HG03354 (cell line): ENCODE measurements around the gene ELMOD1.
"Not testable (repeated sequence)": the region's sequence is repeated elsewhere in the genome, so short reads cannot be mapped to it uniquely, and the experiment has no call there.

Experiments used
- ATAC-seq: cut with Tn5 transposase; IDR thresholded peaks from one replicate; pipeline ENCODE4 v1.9.1; 2021; ENCODE audit warnings: mild to moderate bottlenecking; ENCODE audit not compliant: unreplicated experiment, poor library complexity, severe bottlenecking

The ELMOD1 gene

DNA sequence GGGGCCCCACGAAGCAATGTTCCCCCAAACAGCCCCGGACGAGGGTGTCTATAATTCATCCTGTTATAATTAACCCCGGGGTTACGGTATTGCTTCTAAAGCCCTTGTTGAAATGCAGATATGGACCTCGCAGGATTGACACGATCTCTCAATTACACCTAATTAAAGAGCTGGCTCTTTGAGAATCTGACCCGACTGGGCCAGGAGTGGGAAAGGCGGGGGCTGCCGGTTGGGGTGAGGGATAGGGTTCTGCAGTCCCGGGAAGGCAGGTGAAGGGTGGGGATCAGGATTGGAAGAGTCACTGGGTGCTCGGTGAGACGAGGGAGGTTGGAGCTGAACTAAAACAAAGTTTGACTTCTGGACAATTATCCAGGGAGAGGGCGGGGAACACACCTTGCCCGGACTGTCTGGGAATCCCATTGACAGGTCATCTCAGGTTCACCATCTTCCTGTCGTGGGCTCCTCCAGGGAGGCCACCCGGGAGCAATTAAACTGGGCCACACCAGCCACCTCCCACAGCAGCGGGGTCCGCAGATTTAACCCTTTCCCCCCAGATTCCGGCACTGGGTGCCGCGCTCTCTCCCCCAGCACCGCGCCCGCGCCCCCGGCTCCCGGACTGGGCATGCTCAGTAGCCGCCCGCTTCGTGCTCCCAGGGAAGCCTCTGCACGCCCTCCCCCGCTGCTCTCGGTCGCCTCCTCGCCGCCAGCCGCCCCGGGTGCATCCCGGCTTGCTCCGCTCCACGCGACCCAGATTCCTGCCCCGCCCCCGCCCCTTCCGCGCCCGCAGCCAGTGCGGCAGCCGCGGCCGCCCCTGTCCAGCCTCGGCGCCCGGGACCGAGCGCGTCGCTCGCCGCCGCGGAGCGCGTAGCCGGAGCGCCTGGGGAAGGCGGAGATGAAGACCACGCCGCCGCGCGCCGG, at the start of gene ELMOD1:
Gene ELMOD1 (plus strand): TSS at position 688 of the 918 bp plus-strand sequence. CDS start 27,043 bp downstream, outside the sequence.
- peak; percentile 52 for ATAC-seq

DNA sequence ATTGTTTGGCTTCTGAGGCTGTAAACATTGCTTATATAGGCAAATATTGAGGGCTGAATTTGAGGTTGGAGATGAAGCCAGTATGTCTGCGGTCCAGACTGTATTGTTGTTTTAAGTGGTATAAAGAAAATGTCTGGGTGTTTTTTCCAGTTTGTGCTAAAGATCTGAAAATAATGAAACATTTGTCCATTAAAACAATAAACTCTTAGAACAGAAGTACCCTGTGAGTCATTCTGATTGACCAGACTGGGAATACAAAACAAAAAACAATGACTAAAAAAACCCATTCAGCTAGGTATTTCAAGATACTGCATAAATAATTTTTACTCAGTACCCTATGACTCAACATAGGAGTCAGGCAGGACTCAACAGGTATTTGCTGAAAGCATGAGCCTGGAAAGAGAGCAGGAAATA, 45.8 kb upstream of the ELMOD1 start:
- ATAC-seq = no peak

DNA sequence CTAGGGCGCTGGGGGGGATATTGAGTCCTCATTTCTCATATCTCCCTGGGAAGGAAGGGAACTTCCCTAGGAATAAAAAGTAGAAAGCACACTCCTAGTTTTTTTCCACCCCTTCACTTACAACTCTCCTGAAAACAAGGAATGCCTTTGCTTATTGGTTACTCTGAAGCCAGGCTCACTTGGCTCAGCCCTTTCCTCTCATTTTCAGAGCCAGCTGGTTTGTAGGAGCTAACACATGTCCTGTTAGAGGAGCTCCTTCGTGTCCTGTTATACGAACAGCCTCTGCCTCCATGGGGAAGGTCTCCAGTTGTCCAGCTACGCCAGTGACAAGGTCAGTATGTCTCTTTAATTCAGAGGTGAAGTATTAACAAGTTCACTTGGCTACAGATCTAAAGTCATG, 43.0 kb upstream of the ELMOD1 start:
- no peak for ATAC-seq

DNA sequence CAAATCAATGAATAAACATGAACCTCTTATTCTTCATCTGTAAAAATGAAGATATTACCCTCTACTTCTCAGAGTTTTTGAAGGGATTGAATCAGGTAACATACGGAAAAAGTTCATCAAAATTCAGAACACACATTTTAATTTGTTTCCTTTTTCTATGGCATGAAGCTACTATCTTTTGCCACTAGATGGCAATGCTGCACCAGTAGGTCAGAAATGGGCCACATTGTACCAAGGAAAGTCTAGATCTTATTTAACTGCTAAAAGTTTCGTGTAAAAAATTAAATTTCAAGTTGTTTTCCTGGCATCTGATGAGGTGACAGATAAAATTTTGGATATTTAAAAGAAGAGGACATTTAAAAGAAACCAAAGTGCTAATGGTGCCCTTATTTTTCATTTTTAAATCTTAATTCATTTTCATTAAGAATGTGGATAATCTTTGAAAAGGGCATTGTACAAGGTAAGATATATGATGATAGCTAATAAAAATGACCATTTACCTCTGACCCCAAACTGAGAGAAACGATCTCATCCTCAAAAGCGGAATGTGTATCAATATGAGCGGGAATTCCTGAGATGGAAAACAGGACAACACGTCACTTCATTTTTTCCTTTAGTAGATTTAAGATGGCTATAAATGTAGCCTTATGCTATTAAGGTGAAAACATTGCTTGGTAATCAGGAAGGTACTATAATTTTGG, 41.5 kb upstream of the ELMOD1 start:
- no peak for ATAC-seq

DNA sequence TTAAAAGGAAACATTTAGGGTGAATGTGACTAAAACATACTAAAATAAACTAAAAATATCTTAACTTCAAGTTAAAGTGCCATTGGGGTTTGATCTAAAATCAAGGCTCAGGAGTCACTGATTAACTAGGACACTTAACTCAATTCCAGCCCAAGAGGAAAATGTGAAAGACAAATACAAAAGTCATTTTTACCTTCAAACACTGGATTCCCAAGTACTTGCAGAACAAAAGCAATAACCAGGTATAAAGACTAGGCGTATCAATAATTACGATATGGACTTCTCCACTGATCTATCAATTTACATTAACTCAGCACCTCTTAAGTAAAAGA, 41.0 kb upstream of the ELMOD1 start:
- ATAC-seq = no peak

DNA sequence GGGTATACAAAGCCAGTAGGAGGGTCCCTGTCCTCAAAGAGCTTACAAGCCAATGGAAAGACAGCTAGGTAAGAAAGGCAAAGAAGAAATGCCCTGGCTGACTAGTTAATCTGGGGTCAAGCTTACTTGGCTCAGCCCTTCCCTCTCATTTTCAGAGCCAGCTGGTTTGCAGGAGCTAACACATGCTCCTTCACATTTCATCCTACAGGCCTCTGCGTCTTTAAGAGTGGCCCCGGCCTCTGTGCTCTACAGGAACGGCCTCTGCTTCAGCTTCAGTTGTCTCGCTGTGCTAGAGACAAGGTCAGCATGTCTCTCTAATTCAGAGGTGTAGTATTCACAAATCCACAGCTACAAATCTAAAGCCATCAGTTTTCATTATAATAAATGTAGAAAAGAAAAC, 40.6 kb upstream of the ELMOD1 start:
- ATAC-seq = no peak

DNA sequence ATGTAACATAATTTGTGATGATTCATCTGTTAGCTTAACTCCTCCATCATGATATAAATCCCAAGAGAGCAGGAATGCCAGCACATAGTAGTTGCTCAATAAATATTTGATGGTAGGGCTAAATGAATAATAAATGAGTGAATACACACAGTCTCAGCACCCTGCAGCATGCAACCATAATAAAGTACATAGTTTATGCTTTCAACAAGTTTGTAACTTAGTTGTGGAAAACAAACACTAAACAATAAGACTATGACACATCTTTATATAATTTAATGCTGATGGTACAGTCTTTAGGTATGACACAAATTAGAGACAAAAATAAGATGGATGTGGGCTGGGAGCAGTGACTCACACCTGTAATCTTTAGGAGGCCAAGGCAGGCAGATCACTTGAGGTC, 29.3 kb upstream of the ELMOD1 start:
- ATAC-seq = no peak

DNA sequence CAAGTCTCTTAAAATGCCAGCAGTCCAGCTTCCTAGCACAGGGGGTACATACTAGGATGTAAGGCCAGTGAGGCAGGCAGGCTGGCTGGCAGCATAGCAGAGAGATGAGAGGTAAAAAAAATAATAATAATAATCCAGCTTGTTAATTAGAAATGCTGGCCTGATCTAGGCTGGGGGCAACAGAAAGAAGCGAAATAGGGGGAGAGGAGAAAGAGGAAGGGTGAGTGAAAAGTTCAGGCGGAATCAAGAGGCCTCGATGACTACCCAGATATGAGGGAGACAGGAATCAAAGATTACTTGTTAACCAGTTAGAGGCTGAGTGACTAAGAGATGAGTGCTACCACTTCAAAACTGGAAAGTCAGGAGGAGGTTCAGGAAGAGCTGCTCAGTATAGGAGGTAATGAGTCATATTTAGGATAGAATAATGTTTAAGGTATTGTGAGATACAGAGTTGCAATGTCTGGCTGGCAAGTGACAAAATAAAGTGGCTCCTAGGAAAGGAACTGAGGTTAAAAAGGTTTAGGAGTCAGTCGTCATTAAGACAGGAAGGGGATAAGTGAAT, 28.2 kb upstream of the ELMOD1 start:
- no peak for ATAC-seq

DNA sequence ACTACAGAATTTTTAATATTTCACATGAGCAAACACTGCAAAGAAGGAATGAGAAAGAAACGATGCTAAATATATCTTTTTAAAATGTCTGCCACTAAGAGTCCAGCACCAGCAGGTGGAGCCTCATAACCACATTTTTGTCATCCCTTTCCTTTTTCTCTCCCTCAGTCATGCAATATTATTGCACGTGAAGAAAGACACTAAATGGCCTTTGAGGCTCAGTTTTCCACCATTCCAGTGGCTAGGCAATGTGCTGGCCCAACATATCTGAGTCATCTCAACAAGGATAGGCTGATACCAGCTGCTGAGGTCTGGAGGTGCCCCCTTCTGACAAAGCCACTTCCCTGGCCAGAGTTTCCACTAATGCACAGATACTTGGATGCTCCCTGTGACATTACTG, 27.2 kb upstream of the ELMOD1 start:
- peak; percentile 25 for ATAC-seq

DNA sequence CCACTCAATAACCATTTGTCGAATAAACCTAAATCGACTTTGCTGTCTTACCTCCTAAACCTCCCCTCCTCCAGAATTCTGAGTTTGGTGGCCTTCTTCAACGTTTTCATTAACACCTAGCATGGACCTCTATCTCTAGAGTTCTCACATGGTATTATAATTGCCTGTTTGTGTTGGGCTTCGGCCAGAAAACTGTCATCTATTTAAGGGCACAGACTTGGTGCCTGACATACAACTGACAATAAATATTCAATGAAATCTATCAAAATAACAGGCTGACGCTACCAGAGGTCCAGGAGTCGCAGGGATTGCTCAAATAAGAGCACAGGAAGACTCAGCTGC, 26.1 kb upstream of the ELMOD1 start:
- ATAC-seq = peak; percentile 7

DNA sequence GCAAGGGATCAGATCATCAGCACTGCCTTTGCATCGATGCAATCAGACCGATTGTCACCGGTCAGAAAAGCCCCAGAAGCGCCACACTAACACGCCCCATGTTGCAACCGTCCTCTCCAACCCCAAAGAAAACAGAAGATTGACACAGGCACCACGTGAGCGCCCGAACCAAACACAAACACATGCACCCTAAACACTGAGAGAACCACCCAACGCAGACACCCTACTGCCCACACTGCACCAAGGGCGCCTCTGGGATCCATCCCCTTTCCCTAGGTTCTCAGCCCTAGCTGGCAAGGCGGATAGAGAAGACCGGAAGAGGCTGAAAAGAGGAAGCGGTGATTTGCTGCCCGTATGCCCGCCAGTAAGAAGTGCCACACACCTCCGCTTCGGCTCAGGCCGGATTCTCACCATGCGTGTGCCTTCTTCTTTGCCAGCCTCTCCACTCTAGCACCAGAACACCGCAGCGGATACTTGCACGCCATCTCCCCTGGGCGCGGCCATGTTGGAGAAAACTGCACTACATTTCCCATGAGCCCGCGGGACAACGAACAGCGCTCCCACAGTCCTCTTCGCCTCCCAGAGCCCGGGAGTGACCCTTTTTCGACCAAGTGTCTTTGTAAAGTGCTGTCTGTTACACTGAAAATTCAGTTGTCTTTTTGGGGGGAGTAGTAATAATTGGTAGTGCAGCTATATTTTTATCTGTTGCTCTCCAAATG, 25.6 kb upstream of the ELMOD1 start, which contains the start of gene ALKBH8:
Gene ALKBH8 (minus strand): TSS at position 517 of the 719 bp plus-strand sequence. CDS start 4,842 bp downstream, outside the sequence.
- peak; percentile 87 for ATAC-seq

DNA sequence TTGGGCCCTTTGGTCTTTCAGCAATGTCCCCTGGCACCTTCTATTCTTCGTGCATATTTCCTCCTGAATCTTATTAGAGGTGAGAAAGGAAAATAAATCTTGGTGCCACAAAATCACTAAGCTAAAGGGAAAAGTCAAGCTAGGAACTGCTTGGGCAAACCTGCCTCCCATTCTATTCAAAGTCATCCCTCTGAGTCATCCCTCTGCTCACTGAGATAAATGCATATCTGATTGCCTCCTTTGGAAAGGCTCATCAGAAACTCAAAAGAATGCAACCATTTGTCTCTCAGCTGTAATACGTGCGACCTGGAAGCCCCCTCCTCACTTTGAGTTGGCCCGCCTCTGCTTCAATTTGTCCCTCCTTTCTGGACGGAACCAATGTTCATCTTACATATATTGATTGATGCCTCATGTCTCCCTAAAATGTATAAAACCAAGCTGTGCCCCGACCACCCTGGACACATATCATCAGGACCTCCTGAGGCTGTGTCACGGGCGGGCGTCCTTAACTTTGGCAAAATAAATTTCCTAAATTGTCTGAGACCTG, 24.9 kb upstream of the ELMOD1 start:
- not testable (repeated sequence) for ATAC-seq

DNA sequence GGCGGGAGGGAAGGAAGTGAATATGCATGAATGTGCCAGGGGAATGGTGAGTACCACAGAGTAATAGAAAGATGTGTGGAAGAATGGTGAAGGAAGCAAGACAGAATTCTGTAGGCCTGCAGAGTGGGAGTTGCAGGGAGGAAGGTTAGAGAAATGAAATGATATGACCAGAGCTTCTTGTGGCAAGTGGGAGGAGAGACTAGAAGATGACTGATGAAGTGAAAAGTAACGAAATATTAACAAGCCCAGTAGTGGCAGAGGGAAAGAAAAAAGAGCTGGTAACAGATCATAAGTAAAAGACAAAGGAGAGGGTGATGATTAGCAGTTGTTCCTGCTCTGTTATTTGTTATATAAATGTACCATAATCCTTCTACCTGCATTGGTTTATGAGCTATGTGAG, 24.4 kb upstream of the ELMOD1 start:
- ATAC-seq = no peak

DNA sequence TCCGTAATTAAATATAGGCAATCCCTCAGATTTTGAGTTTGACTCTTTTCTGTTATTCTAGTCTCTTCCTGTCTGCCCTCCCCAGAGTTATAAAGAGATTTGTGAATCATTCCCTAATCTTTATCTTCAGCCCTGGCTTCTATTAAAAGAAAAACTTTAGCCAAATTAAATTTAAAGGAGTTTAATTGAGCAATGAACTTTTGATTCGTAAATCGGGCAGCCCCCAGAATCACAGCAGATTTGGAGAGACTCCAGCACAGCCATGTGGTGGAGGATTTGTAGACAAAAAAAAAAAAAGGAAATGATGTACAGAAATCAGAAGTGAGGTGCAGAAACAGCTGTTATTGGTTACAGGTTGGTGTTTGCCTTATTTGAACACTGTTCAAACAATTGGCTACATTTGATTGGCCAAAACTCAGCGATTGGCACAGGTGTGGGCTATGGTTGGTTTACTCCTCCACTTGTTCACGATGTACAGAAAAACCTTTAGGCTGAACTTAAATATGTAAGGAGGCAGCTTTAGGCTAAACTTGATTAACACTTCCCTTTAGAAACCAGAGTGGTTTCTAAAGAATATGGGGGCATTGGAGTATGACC, 23.1 kb upstream of the ELMOD1 start:
- ATAC-seq = peak; percentile 12

DNA sequence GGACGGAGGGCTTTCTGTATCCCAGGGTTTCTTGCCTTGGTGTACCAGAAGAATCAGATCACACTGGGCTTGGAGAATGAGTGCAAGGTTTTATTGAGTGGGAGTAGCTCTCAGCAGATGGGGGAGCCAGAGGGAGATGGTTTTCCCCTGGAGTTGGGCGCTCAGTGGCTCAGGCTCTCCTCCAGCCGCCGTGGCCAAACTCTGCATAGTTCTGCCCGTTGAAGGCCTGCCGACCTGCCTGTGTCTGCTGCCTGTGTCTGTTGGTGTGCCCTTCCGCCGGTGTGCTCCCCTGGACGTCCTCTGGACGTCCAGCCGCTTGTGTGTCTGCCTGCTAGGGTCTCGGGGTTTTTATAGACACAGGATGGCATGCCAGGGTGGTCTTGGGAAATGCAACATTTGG, 20.9 kb upstream of the ELMOD1 start:
- ATAC-seq = no peak

DNA sequence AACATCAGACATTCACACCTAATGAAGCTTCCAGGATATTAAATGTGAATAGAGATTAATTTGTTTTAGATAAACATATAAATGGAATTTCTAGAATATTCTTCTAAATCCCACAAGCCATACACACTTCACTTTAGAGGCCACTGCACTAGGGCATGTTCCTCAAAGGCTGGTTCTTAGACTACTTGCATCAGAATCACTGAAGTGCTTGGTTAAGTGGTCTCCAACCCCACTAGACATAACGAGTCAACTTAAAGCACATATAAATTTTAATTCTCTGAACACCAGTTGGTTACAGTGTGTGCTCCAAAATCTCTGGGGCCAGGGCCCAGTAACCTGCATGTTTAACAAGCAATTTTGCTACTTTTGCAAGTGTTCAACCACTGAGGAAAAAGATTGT, 17.5 kb upstream of the ELMOD1 start:
- no peak for ATAC-seq

DNA sequence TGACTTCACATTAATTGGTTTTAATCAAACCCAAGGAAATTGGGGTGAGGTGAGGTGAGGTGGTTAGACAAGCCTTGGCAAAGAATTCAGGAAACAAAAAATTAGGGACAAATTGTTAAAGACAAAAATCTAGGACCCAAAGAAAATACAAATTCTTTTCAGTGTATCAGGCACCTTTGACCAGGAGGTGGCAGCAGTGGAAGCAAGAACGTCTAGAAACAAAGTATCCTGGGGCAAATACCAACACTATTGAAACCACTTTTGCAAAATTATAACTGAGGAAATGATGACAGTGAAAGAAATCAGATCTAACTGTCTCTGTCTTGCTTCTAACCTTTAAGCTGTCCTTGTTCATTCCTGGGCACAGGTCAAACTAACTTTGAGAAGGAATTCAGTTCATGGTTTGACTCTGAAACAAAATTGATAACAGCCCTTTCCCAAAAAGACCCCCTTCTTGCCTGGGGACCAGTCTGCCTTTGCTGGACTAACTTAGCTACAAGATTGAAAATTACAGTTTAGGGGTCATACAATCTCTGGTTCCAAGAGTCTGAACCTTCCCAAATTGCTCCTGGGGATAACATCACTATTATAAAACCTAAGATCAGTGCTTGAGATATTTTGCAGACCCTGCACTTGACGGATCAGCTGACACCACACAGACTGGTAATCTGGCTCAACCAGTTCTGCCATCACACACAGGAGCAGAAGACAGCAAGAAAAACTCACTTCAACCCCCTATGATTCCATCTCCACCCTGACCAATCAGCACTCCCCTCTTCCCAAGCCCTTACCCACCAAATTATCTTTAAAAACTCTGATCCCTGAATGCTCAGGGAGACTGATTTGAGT, 14.2 kb upstream of the ELMOD1 start:
- peak; percentile 71 for ATAC-seq

DNA sequence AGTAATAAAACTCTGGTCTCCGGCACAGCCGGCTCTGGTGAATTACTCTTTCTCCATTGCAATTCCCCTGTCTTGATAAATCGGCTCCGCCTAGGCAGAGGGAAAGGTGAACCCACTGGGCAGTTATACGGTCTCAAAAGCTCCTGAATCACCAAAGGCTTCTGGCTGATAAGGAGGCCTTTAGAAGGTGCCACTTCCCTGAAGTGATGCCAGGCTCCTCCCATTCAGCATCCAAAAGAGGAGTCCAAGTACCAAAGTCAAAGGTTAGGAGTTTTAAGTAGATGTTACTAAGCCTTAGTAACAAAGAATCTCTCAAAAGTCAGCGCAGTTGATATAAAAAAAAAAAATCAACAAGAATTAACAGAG, 13.6 kb upstream of the ELMOD1 start:
- no peak for ATAC-seq

DNA sequence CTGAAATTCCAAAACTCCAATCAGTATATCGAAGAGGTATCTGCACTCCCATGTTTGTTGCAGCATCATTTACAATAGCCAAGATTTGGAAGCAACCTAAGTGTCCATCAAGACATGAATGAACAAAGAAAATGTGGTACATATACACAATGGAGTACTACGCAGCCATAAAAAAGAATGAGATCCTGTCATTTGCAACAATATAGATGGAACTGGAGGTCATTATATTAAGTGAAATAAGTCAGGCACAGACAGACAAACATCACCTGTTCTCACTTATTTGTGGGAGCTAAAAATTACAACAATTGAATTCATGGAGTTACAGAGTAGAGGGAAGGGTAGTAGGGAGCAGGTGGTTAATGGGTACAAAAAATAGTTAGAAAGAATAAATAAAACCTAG, 11.8 kb upstream of the ELMOD1 start:
- not testable (repeated sequence) for ATAC-seq
